HUES64 (cell line): ENCODE data around the gene TMEM52.

ENCODE experiments used
- H3K27ac ChIP-seq: 2 replicates; pipeline ENCODE4 v1.7.0; 2013; ENCODE audit warnings: low read depth, low read length, inconsistent platforms
- H3K27me3 ChIP-seq: 2 replicates; pipeline ENCODE4 v1.6.1; 2013; ENCODE audit warnings: mild to moderate bottlenecking, low read length; ENCODE audit not compliant: insufficient read depth
- H3K36me3 ChIP-seq: 2 replicates; pipeline ENCODE4 v1.6.1; 2013; ENCODE audit warnings: mild to moderate bottlenecking, low read length; ENCODE audit not compliant: insufficient read depth
- H3K4me1 ChIP-seq: 2 replicates; pipeline ENCODE4 v1.6.1; 2013; ENCODE audit warnings: mild to moderate bottlenecking, low read length, moderate library complexity; ENCODE audit not compliant: insufficient read depth
- H3K4me3 ChIP-seq: 2 replicates; pipeline ENCODE4 v1.5.1; 2013; ENCODE audit warnings: mild to moderate bottlenecking, low read length, moderate library complexity
- H3K9ac ChIP-seq: 2 replicates; pipeline ENCODE4 v1.6.1; 2013; ENCODE audit warnings: mild to moderate bottlenecking, low read depth, low read length
- H3K9me3 ChIP-seq: 2 replicates; pipeline ENCODE4 v1.6.1; 2013; ENCODE audit warnings: low read depth, low read length; ENCODE audit not compliant: insufficient read depth
- WGBS: fragments of 150-250, 120-280 bp; methylation state at CpG from one replicate; pipeline ENCODE4 v1.1.7; 2013; ENCODE audit warnings: missing lambda C conversion rate; 5-methylcytosine and 5-hydroxymethylcytosine counted together

Gene TMEM52

GRCh38 chr1:1876335-1876930, 42.6 kb downstream of the TMEM52 start:
- peaks cover 43% of the 10 kb centered on the region for H3K36me3 ChIP-seq
- no peak overlapping the region for H3K27ac ChIP-seq
- no peak overlapping the region for H3K4me3 ChIP-seq
- no peaks in the 10 kb centered on the region for H3K9me3 ChIP-seq
- H3K27me3 ChIP-seq: no peaks in the 10 kb centered on the region
- no peak overlapping the region for H3K9ac ChIP-seq
- 98% methylated on average over 11 of the region's 11 CpGs for WGBS
- 0 out of 2 replicates have a peak, but pooled peaks cover under 1% of the 10 kb centered on the region for H3K4me1 ChIP-seq

GRCh38 chr1:1875932-1876331, 43.1 kb downstream of the TMEM52 start:
- no peaks in the 10 kb centered on the region for H3K9me3 ChIP-seq
- no peak overlapping the region for H3K9ac ChIP-seq
- no peak overlapping the region; the same call in 1 of the 2 replicates for H3K27ac ChIP-seq
- no peaks in the 10 kb centered on the region for H3K4me1 ChIP-seq
- H3K36me3 ChIP-seq: peaks cover 43% of the 10 kb centered on the region
- 100% methylated on average over 1 of the region's 1 CpG for WGBS
- no peaks in the 10 kb centered on the region for H3K27me3 ChIP-seq
- no peak overlapping the region for H3K4me3 ChIP-seq

- H3K4me1 ChIP-seq: no peaks in the 10 kb centered on the region
- H3K9me3 ChIP-seq: no peaks in the 10 kb centered on the region
- peaks cover 43% of the 10 kb centered on the region for H3K36me3 ChIP-seq
- no peaks in the 10 kb centered on the region for H3K27me3 ChIP-seq
- WGBS: 95% methylated on average over 7 of the region's 7 CpGs
- H3K9ac ChIP-seq: no peak overlapping the region
- H3K4me3 ChIP-seq: no peak overlapping the region
- H3K27ac ChIP-seq: no peak overlapping the region
Observed at GRCh38 chr1:1874901-1875300, 44.2 kb downstream of the TMEM52 start.

- WGBS: 92% methylated on average over 2 of the region's 2 CpGs
Observed at GRCh38 chr1:1873186-1873585, 45.9 kb downstream of the TMEM52 start.

GRCh38 chr1:1872329-1872994, 46.6 kb downstream of the TMEM52 start:
- H3K36me3 ChIP-seq: peaks cover 38% of the 10 kb centered on the region
- no peak overlapping the region for H3K4me3 ChIP-seq
- no peak overlapping the region for H3K9ac ChIP-seq
- H3K9me3 ChIP-seq: no peaks in the 10 kb centered on the region
- 95% methylated on average over 10 of the region's 11 CpGs for WGBS
- H3K27me3 ChIP-seq: no peaks in the 10 kb centered on the region
- H3K4me1 ChIP-seq: no peaks in the 10 kb centered on the region
- no peak overlapping the region for H3K27ac ChIP-seq

More at GRCh38 chr1:1873186-1873585, 45.9 kb downstream of the TMEM52 start:
- H3K9me3 ChIP-seq: no peaks in the 10 kb centered on the region
- no peaks in the 10 kb centered on the region for H3K4me1 ChIP-seq
- no peak overlapping the region for H3K27ac ChIP-seq
- no peak overlapping the region for H3K9ac ChIP-seq
- no peaks in the 10 kb centered on the region for H3K27me3 ChIP-seq
- H3K4me3 ChIP-seq: no peak overlapping the region
- peaks cover 43% of the 10 kb centered on the region for H3K36me3 ChIP-seq

GRCh38 chr1:1869469-1869868, 49.6 kb downstream of the TMEM52 start:
- Histone ChIP-seq H3K36me3 (peaks cover 15% of the 10 kb centered on the region), H3K27me3 (no peaks in the 10 kb centered on the region), H3K9me3 (no peaks in the 10 kb centered on the region), H3K4me1 (no peaks in the 10 kb centered on the region), H3K9ac (no peak overlapping the region), H3K4me3 (no peak overlapping the region), H3K27ac (no peak overlapping the region)
- 96% methylated on average over 4 of the region's 4 CpGs for WGBS
